Kidney tubule cell (primary cell): Measurements from ENCODE around the gene ATP5F1C.
"Not testable (repeated sequence)": the region's sequence is repeated elsewhere in the genome, so short reads cannot be mapped to it uniquely, and the experiment has no call there.

Experiments used
- DNase-seq: peaks from one replicate; pipeline ENCODE4 v3.0.0-alpha.2; 2018; ENCODE audit warnings: low spot score

Gene ATP5F1C

DNA sequence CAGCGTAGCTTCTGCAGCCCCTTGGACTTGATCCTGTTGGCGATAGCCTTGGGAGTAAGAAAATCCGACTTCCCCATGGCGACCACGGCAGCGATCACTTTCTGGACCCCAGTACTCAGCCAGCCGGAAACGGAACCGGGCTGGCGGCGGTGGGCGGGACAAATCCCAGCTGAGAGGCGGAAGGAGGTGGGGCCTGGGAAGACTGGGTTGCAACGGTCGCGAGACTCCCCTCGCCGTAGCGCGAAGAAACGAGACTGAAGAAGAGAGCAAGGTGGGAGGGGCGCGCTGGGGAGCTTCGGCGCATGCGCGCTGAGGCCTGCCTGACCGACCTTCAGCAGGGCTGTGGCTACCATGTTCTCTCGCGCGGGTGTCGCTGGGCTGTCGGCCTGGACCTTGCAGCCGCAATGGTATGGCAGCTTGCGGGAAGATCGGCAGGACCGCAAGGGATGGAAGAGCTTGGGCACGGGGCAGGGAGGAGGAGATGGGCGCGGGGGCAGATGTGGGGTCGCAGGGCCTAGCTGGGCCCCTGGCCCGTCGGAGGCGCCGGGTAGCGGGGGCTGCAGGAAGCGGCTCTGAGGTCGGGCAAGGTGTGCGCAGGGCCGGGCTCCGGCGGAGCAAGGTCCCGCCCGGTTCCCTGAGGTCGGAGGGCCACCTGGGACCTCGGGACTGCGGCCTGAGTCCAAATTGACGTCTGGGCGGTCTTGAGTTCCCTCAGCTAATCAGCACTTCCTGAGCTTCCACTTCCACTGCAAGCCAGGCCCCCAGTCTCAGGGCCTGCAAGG is at the start of gene ATP5F1C, which contains the start of gene KIN:
ATP5F1C (plus strand) TSS at position 321 of the 782 bp plus-strand sequence; CDS start at position 352, 31 bp downstream.
KIN (minus strand) TSS at position 137 of the 782 bp plus-strand sequence; CDS start at position 77, 60 bp downstream.
- peak; percentile 97 for DNase-seq

DNA sequence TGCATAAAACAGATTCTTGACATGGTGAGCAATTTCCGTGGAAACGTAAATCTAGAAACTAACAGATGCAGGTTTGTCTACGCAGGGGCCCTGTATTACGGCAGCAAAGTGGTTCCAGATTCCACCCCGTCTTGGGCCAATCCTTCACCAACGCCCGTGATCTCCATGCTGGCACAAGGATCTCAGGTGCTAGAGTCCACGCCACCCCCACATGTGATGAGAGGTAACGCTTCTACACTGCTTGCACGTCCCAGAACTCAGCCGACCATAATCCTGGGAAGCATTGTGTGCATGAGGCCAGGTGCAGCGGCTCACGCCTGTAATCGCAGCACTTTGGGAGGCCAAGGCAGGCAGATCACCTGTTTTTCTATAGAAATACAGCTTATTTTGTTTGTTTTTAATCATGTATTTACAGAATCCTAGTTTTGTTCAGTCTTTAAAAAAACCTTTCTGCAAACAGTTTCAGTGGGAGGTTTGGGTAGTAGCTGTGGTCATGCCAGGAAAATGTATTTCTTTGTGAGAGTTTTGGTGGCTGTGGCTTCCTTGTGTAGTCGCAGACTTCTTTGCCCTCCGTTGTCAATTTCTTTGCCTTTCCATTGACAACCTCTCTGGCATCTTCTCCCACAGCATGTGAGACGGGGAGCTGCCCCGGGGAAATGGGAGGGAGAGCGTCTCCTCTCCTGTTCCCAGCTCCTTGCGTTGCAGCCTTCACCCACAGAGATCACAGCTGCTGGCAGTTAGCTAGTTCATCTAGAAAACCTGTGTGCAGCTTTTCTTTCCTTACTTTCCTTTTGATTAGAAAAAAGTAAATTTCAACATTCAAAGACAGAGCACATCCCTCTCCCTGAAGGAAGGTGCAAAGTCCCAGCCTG is 49.2 kb upstream of the ATP5F1C start:
- DNase-seq = no peak

DNA sequence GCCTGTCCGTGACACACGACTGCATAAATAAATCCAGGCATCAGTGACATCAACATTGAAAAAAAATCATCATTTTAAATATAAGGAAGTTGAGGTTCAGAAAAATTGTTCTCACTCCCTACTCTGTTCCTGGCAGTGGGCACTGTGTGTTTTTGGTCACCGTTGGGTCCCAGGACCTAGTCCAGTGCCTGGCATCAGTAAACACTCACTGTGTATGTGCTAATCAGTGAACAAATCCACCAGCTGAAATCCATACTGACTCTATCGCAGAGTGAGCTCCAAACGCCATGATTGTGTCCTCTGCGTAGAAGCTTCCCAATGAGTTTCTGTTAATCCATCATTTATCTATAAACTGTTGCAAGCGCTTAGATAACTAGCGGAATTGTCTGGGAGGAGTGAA is 43.7 kb upstream of the ATP5F1C start:
- no peak for DNase-seq

DNA sequence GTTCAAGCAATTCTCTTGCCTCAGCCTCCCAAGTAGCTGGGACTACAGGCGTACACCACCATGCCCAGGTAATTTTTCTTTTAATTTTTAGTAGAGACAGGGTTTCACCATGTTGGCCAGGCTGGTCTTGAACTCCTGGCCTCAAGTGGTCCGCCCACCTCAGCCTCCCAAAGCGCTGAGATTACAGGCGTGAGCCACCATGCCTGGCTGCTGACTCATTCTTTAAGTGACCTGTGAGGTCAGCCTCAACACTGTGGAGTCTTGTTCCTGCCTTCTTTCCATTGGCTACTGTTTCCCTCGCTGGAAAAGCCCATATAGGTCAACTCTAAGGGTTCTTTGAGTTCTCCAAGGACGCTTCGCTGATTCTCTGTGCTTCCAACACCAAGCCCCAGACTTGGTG is 39.3 kb upstream of the ATP5F1C start:
- not testable (repeated sequence) for DNase-seq

DNA sequence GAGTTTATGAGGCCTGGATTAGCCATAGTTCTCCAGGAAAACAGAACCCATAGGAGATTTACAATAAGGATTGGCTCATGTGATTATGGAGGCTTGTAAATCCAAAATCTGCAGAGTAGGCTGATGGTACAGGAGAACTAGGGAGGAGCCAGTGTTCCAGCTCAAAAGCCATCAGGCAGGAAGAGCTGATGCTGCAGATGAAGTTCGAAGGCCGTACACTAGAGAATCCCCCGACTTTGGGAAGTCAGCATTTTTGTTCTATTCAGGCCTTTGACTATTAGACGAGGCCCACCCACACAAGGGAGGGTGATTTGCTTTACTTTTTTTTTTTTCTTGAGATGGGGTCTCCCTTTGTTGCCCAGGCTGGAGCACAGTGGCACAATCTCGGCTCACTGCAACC is 37.8 kb upstream of the ATP5F1C start:
- no peak for DNase-seq

DNA sequence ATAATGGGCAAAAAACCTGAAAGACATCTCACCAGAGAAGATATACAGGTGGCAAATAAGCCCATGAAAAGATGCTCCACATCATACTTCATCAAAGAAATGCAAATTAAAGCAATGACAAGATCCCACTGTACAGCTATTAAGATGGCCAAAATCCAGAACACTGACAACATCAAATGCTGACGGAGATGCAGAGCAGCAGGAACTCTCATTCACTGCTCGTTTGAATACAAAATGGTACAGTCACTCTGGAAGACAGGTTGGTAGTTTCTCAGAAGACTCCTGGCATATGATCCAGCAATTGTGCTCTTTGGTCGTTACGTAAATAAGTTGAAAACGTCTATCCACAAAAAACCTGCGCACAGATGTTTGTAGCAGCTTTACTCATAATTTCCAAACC is 35.7 kb upstream of the ATP5F1C start:
- no peak for DNase-seq

DNA sequence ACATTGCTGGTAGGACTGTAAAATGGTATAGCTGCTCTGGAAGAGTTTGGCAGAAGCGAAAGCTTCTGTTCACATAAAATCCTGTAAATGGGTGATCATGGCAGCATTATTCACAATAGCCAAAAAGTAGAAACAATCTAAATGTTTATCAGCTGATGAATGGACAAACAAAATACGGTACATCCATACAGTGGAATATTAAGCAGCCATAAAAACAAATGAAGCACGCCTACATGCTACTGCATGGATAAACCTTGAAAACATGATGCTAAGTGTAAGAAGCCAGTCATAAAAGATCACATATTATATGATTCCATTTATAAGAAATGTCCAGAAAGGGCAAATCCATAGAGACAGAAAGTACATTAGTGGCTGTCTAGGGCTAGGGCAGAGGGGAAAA is 32.9 kb upstream of the ATP5F1C start:
- no peak for DNase-seq

DNA sequence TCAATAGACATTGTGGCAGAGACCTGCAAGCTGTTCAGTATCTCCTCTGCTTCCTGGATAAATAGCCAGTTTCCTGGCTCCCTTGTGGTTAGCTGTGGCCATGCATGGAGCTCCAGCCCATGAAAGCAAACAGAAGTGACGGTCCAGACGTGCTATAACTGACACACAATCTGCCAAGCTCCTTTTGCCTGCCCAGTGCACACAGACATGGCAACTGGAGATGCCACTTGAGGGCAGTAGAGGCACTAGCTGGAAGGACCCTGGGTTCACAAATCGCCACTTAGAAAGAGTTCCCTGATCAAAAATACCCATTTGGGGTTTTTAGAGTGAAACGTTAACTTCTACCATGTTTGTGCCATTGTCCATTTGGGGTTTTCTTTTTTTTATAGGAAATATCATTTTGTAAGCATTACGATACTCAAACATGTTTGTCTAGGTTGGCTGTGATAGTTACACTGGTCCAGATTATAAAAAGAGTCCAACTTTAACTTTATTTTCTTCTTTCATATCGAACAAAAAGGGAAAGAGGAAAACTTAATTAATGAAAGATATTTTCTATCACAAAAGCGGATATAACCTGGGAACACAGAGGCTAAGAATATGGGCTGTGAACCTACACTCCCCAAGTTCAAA is 31.5 kb upstream of the ATP5F1C start:
- DNase-seq = peak; percentile 37

DNA sequence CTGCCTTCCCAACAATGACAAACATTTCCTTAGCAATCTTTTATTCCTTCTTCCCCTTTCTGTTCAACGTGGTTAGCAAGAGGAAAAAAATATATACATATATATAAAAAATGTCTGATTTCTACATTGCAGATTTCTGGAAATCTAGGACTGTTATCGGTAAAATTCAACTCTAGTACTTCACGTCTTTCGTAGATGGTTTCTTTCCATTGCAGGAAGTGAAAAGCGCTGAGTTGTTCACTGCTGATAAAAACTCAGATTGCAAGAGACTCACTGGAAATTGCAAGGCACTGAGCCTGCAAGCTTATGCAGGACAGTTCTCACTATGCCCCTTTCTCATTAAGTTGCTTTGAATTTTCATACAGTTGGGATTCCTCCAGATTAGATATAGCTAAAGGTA is 24.0 kb upstream of the ATP5F1C start:
- no peak for DNase-seq

DNA sequence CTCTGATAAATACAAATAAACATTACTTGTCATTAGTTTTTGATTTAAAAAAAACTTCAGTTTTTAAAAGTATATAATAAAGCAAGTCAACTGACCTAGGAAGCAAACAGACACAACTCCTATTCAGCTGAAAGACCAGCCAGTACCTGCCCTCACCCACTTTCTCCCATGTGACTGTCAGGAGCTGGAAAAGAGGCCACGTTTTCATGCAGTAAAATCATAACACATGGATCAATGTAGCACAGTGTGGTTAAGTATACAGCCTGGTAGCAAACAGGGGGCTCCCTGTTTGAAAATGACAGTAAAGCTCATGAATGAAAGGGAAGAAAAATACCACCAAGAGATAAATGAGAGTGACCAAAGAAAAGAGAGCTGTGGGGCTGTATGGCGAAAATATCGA is 21.7 kb upstream of the ATP5F1C start:
- no peak for DNase-seq

DNA sequence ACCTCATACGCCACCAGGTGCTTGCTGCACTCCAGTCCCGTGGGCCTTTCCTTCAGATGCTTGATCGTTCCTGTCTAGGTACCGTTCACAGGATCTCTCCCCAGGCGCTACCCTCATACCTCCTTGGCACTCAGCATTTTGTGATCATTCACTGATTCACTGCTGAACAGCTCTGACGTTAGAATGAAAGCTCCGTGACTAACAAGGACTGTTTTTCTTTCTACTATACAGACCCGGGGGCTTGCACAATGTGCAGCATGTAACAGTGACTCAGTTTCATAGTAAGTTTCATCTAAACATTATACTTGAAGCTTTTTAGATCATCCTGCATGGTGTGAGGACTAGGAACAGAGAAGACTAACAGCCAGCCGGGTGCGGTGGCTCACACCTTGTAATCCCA is 20.8 kb upstream of the ATP5F1C start:
- DNase-seq = no peak

DNA sequence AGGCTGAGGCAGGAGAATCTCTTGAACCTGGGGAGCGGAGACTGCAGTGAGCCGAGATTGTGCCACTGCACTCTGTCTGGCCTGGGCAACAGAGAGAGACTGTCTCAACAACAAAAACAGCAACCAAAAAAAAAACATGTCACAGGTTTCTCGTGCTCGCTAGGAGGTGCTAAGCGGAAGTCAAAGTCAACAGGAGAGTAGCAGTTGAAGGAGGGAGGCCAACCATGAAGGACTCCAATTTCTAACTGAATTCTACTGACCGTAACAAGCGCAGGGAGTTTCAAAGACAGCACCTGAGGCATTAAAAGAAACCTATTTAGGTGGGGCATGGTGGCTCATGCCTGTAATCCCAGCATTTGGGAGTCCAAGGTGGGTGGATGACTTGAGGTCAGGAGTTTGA is 19.6 kb upstream of the ATP5F1C start:
- DNase-seq = no peak

DNA sequence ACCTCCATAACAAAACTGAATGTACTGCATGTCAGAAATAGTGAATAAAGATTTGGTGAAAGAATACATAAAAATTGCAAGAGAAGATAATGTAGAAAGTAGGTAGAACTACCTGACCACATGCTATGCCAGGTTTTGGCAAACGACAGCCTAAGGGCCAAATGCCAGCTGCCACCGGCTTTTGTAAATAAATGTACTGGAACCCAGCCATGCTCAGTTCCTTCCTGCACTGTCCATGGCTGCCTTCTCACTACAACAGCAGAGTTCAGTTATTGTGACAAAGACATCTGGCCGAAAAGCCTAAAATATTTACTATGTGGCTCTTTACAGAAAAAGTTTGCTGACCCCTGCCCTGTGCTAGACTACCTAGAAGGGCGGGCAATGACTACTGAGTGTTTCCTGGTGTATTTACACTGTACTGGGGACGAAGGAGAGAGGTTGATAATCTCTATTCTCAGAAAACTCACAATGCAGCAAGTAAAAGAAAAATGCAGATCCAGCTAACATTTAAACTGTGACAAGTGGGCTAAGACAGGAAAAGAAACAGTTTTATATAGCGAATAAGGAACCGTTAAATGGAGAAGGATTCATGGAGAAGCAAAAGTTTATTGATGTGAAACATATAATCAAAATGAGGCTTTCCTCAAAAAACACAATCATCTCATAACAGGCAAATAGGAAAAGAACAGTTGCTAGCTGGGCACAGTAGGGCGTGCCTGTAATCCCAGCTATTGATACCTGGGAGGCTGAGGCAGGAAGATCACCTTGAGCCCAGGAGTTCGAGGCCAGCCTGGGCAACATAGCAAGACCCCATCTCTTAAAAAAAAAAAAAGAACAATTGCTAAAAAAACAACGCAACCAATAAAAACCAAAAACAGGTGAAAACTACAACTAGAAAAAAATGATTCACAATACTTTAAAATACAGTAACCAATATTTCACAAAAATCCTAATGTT is 13.9 kb upstream of the ATP5F1C start:
- no peak for DNase-seq

DNA sequence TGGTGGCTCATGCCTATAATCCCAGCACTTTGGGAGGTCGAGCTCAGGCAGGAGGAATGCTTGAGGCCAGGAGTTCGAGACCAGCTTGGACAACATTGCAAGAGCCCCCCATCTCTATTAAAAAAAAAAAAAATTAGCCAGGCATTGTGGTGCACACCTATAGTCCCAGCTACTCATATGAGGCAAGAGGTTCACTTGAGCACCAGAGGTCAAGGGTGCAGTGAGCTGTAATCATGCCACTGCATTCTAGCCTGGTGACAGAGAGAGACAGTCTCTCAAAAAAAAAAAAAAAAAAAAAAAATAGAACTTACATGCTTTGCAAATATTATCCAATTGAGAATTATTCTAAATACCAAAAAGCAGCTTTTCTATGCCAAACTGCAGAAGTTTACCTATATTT is 11.2 kb upstream of the ATP5F1C start:
- DNase-seq = no peak

DNA sequence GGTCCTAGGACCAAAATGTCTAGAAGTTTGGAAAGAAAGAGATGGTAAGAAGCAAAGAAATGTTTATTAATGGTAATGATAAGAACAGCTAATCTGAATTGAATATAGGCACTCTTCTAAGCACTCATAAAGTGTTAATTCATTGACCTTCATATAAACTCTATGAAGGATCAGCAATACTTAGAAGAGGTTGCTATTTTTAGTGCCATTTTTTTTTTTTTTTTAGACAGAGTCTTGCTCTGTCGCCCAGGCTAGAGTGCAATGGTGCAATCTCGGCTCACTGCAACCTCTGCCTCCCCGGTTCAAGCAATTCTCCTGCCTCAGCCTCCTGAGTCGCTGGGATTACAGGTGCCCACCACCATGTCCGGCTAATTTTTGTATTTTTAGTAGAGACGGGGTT is 5.8 kb upstream of the ATP5F1C start:
- DNase-seq = not testable (repeated sequence)

DNA sequence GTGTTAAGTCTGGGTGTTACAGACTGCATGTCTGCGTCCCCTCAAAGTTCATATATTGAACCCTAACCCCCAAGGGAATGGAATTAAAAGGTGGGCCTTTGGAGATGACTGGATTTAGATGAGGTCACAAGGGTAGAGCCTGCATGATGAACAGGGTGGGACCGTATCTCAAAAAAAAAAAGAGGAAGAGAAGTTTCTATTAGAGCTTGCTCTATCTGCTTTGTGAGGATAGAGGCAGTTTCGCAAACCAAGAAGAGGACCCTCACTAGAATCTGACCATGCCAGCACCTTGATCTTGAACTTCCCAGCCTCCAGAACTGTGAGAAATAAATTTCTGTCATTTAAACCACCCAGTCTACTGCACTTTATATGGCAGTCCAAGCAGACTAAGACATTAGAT is 1.5 kb upstream of the ATP5F1C start:
- DNase-seq = no peak

DNA sequence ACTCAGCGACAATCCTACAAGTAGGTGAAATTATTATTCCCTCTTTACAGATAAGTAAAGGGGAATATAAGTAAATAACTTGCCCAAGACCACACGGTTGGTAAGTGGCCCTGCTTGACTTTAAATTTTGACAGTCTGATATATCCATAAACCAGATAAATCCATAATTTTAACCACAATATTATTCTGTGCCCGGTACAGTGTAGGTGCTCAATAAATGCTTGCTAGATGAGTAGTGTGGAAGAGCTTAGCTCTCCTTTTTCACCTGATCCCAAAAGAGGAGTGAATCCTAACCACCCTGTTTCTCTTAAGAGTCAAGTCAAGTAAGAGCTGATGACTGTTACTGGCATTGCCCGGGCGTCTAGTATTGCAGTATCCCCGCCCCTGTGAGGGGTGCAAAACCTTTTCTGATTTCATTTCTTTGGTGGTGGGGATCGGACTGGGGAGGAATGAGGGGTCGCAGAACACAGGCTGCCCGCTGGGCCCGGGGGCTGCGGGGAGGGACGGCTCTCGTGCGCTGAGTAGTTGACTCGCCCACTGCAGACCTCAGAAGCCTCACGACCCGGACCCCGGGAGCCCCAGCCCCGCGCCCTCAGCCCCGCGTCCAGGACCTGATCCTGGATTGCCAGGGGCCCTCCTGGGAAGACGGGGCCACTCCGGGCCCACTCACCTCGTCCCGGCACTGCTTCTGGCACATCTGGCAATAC is 674 bp upstream of the ATP5F1C start:
- DNase-seq = peak; percentile 17

DNA sequence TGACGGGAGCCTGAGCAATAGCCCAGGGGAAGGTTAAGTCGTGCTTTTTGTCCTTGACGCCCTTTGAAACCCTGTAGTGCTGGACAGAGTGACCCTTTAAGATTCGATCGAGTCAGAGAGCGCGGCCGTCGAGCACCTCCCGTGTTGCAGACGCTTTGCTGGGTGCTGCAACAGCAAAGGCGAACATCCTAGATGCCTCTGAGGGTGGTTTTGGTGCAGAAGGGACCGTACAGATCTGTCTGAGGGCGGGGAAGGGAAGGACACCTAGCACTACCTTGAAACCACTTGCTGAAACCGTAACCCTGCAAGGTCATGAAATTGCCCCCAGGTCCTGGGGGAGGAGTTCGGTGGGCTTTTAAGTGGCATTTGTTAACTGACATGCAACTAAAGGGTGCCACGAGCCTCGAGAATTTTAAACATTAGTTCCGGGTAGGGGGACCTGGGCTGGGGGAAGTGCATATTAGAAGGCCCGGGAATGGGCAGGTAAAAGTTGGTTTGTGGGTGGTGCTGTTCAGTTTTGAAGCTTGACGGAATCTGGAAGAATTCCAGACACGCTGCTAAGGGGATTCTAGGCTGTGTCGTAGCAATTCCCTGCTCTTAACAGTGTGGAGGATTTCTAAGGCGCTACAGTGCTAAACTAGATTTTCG is 786 bp downstream of the ATP5F1C start:
- peak; percentile 52 for DNase-seq

DNA sequence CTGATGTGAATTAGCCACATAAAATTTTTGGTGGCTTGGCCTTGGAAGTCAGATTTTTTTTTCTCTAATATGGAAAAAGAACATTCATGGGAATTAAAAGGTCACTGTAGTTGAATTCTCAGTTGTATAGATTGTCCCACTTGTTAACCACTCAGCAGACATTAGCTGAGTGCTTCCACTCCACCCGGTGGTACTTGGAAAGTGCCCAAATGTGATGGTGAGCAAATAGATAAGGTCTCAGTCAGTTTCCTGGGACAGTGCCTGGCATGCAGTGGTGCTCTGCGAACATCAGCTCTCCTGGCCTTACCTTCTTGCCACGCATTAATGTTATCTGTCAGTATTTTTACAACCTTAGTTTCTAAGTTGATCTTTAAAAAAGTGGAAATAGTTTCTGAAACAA is 1.4 kb downstream of the ATP5F1C start:
- DNase-seq = peak; percentile 34

DNA sequence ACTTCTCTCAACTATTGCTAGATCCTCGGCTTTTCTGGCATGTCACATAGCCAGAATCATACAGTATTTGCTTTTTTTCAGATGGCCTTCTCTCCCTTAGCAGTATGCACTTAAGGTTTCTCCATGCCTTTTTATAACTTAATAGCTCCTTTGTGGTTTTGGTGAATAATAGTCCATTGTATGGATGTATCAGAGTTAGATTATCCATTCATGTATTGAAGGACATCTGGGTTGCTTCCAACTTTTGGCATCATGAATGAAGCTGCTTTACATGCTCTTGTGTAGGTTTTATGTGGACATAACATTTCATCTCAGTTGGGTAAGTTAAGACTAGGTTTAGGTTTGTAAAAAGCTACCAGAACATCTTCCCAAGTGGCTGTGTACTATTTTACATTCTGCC is 4.6 kb downstream of the ATP5F1C start:
- no peak for DNase-seq
